Bronchial epithelial cell (primary cell): ENCODE results near the gene ITIH1. TPM values are rescaled to one million over a fixed set of nuclear protein-coding genes. Genes with fewer than 3 reads are reported as not detected.

ENCODE experiments used
- DNase-seq: peaks from one replicate; pipeline ENCODE4 v3.0.0-alpha.2; 2010; ENCODE audit warnings: low read depth
- FAIRE-seq: peaks from 2 replicates; lab custom pipeline; 2011; peaks lifted over from hg19 to GRCh38; lab: Jason Lieb, UNC
- H3K27me3 ChIP-seq: 2 replicates; pipeline ENCODE4 v1.5.1; 2011; ENCODE audit warnings: low read length; ENCODE audit not compliant: control insufficient read depth, insufficient read depth
- H3K36me3 ChIP-seq: 2 replicates; pipeline ENCODE4 v1.5.1; 2011; ENCODE audit warnings: low read length; ENCODE audit not compliant: control insufficient read depth, insufficient read depth
- H3K4me3 ChIP-seq: 2 replicates; pipeline ENCODE4 v1.5.1; 2011; ENCODE audit warnings: mild to moderate bottlenecking, low read depth, low read length, control low read depth
- total RNA-seq: library from RNA; depleted of rRNA; stranded (reverse); fragments of >200 nt; gene quantifications from 2 replicates; pipeline ENCODE4 v1.2.1, GENCODE V29; 2014
- TF ChIP-seq, protein P1 (sequence below): IDR thresholded peaks from 2 replicates; pipeline ENCODE4 v1.5.1; 2011; ENCODE audit warnings: mild to moderate bottlenecking, moderate library complexity, low read length, control low read depth, inconsistent platforms; ENCODE audit not compliant: insufficient read depth, severe bottlenecking

Gene ITIH1
- total RNA-seq, 1 donor from 2014 or later: not detected

DNA sequence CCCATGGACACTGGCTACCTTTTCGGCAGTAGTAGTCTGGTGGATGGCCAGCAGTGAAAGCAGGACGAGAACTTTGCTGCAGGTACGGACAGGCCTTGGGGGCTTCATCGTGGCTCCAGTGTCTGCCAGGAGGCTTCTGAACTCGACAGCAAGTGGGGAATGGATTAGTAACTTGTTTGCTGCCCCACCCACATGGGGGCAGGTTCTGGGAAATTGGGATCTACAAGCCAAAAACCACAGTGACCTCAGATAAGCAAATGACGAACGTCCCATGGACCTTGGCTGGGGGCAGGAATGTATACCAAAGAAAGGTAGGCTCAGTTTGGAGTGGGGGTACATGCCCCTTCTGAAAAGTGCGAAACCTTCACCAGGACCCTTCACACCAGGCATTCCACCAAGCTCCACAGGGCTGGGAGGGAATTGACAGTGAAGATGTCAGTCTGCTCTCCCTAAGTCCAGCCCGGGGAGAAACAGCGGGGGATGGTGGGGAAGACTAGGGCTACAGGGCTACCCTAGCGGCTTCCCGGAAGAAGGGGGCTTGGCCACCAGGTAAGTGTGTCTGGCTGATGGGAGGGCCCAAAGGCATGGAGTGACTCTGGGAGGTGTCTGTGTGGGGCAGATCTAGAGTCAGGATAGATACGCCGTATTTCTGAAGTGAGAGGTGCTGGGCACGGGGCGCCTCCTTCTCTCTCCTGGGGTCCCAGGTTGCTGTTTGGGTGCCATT lies 53.3 kb downstream of the ITIH1 start, which contains the start of gene ITIH4:
Gene ITIH4, minus strand, starts transcription at position 138 of the 724 bp plus-strand sequence. Its CDS starts 30 bp downstream, at position 108.
- DNase-seq (peak; percentile 44), FAIRE-seq (peak; percentile 55)
- no peak within 1 kb of the TSS for H3K4me3 ChIP-seq
- no peaks in the 10 kb centered on the region for H3K36me3 ChIP-seq
- H3K27me3 ChIP-seq: no peaks in the 10 kb centered on the region
- TF ChIP-seq, protein P1, sequence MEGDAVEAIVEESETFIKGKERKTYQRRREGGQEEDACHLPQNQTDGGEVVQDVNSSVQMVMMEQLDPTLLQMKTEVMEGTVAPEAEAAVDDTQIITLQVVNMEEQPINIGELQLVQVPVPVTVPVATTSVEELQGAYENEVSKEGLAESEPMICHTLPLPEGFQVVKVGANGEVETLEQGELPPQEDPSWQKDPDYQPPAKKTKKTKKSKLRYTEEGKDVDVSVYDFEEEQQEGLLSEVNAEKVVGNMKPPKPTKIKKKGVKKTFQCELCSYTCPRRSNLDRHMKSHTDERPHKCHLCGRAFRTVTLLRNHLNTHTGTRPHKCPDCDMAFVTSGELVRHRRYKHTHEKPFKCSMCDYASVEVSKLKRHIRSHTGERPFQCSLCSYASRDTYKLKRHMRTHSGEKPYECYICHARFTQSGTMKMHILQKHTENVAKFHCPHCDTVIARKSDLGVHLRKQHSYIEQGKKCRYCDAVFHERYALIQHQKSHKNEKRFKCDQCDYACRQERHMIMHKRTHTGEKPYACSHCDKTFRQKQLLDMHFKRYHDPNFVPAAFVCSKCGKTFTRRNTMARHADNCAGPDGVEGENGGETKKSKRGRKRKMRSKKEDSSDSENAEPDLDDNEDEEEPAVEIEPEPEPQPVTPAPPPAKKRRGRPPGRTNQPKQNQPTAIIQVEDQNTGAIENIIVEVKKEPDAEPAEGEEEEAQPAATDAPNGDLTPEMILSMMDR: no peak

DNA sequence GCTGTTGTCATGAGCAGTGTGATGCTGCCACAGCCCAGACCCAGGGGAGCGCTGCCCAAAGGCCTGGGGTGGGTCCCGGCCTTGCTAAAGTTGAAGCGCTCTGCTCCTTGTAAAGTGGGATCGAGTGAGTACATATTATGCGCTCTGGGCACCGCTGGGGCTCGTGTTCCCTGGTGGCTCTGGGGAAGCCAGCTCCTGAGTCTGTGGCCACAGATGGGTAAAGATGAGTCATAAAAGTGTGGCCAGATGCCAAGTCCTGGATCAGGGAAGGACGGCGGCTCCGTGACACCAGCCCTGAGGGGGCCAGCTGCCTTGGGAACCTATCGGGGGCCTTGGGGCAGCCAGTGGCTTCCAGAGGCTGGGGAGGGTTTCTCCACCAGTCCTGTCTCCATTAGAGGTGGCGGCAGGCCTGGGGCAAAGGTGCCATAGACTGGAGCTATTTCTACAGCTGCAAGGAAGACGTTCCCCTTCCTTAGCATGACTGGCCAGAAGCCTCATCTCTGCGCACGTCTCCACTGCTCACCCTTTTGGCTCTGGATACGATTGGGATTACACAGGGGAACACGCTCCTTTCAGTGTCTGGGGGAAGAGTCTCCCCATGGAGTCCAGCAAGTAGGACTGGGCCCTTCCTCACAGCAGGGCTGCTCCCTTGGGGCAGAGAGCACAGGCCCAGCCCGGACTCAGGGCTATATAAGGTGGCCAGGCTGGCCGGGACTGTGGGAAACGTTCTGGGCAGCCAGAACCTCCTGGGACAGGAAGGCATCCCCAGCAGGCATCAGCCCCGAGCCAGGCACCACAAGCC lies 54.3 kb downstream of the ITIH1 start:
- Histone ChIP-seq H3K27me3 (no peaks in the 10 kb centered on the region), H3K36me3 (no peaks in the 10 kb centered on the region), H3K4me3 (no peak overlapping the region)
- FAIRE-seq: peak; percentile 13
- peak; percentile 69 for DNase-seq
- TF ChIP-seq, protein P1: no peak

DNA sequence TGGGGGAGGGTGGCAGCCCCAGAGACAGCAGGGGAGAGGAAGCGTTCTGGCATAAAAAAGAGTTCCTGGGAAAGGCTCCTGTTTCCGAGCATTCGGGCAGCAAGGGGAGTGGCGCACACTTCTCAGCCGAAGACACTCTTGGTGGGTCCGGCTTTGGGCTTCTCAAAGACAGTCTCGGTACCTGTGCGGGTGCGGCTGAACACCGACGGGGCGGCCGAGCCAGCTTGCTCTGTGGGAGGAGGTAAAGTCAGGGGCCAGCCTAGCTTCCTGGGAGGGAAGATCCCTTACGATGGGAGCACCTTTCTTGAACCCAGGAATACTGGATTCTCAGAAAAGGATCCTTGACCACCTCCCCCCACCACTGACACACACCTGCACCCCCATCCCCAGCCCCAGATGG lies 55.8 kb downstream of the ITIH1 start:
- no peaks in the 10 kb centered on the region for H3K36me3 ChIP-seq
- H3K27me3 ChIP-seq: no peaks in the 10 kb centered on the region
- DNase-seq (no peak), FAIRE-seq (no peak)
- TF ChIP-seq, protein P1: no peak
- no peak overlapping the region for H3K4me3 ChIP-seq

GRCh38 chr3:52834871-52835501 lies 57.6 kb downstream of the ITIH1 start, which contains the start of gene MUSTN1:
Gene MUSTN1 (minus strand): TSS chr3:52835019. CDS start chr3:52834948, 71 bp downstream.
- Histone ChIP-seq H3K4me3 (no peak within 1 kb of the TSS), H3K36me3 (no peaks in the 10 kb centered on the region), H3K27me3 (no peaks in the 10 kb centered on the region)
- TF ChIP-seq, protein P1: no peak
- peak; percentile 66 for FAIRE-seq
- no peak for DNase-seq

GRCh38 chr3:52835766-52836470 lies 58.5 kb downstream of the ITIH1 start:
- no peak for FAIRE-seq

More at GRCh38 chr3:52835766-52836470, 58.5 kb downstream of the ITIH1 start:
- H3K36me3 ChIP-seq: peaks cover 2% of the 10 kb centered on the region
- TF ChIP-seq, protein P1: no peak
- no peak overlapping the region for H3K4me3 ChIP-seq
- H3K27me3 ChIP-seq: no peaks in the 10 kb centered on the region
- DNase-seq: peak; percentile 21
